ENCODE measurements around the gene GALNT9.

The GALNT9 gene

DNA sequence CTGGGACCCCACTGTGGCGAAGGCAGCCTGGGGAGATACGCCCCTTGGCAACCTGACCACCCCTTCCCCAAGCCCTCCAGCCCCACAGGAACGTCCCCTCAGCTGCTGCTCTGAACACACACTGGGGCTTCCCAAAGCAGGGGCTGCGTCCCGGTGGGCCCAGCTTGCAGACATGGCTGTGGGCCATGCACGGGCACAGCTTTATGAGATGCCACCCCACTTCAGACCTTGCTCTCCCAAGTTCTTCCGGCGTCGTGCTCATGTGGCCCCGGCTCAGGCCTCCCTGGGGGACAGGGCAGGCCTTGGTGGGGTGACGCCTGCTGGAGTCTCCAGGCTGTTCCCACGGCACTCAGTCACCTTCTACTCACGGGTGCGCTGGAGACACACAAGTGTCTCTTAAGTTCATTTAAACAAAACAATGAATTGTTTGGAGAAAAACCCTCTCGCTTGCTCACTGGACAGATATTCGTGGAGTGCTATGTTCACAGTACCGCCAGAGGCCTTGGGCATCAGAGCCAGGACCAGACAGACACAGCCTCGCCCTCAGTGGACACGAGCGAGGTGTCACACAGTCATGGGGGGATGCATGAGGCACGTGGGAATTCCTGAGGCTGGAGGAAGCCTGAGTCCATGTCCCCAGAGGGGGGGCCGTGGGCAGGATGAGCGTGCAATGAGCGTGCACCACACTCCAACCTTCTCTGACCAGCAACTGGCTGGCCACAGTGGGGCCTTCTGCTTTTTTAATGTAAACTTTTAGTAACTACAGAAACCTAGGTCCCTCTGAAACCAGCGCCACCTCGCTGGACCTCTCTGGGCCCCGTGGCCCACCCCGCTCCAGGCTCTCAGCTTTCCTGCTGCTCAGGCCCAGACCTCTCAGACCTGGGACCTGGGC lies 4.3 kb downstream of the GALNT9 start:
- DNase-seq: no peak

DNA sequence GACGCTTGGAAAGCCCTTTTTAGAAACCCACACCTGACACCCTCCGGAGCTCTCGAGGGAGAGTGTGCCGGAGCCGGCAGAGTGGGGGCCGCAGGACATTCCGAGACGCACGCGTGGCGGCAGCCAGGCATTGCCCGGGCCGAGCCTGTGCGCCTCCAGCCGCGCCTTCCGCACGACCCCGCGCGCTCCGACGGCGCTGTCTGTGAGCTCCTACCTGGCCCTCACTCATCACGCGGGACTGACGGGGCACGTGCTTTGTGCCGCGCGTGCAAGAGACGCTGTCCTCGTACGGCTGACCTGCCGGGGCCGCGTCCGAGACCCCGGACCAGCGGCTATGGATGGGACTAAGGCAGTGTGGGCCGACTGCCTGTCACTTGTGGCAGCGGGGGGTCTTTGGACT lies 5.2 kb downstream of the GALNT9 start:
- DNase-seq: no peak

DNA sequence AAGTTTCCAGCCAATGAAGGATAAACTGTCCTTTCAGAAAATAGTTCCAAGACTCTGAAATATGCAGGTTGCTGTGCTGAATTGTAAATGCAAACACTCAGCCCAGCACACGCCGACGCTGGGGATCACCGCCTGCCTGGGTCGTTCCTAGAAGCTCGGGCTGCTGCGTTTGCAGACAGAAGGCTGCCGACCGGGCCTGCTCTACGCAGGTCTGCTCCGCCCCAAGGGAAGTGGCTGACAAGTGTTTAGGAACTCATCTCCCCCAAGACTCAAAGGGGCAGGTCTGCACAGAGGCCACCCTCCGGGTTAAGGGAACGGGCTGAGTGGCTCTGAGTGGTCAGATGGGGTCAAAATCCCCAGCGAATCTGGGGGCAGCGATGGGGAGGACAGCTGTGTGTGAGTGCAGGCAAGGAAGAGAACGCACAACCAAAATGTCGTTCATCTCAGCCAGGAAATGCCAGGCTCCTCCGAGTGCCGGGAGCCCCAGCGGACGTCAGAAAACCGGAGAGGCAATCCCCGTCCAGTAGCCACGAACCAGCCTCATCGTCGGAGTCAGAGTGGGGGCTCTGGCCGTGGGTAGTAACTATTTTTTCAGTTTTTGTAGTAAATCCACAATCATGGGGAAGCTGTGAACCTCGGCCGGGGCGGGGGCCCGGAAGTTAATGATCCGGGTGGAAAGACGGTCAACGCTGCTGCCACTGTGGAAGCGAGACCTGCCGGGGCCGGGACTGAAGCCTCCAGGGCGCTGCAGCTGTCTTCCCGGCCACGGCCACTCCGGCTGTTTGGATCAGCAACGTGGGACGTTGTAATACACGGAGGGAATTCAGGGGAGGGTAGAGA lies 6.0 kb downstream of the GALNT9 start:
- no peak for DNase-seq

DNA sequence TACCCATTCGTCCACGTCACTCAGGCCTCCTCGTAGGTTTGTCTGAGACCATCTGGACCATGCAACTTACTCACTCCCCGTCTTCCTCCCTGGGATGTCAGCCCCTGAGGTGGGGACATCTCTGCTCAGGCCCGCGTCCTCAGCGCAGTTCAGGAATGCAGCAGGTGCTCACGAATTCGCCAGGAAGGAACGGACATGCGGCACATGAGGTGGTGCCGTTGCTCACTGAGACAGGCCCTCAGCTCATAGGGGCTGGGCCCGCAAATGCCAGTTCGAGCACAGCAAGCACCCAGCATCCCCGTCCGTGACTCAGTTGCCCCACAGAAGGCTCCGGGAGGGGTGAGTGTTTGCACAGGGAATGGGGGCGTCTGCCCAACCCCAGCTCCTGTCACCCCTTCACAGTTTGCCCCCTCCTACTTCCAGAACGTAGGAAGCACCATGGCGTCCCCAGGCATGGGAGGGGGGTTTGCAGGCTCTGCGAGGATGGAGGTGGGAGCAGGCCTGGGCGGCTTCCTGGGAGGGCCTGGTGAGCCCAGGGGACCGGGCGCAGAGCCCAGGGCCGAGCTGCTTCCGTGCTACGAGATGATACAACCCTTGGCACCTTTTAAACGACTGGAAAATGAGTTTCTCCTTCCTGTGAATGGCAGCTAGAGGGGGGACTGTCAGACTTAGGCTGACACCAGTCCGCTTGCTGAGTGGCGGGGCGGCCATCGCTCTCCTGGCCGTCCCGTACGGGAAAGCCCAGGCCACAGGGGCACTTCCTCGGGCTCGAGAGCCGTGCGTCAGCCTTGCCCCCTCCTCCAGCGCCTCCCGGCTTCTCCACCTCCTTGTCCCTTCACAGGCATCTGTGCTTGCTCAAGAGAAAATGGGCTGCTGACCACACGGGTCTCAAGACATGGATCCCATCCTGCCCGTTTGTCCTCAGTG lies 6.9 kb downstream of the GALNT9 start:
- no peak for DNase-seq

GRCh38 chr12:132321321-132322118 lies 7.9 kb downstream of the GALNT9 start:
- no peak for DNase-seq

DNA sequence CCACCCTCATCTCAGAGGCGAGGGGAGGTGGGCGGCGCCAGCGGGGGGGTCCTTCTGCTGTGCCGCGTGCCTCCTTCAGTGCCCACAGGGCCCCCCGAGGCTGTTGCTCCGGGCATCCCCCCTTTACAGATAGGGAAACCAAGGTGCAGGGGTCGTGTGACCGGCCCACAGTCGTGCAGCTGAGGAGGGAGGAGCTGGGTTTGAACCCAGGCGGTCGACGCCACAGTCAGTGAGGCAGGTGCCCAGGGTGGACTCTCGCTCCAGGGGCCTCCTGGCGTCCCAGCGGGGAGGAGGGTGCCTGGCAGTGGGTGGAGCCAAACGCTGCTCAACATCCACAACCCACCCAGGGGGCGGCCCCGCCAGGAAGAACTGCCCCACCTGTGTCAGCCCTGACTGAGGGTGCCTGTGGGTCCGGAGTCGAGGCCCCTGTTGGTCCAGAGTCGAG lies 8.6 kb downstream of the GALNT9 start:
- no peak for DNase-seq

- no peak for DNase-seq
These were observed 9.3 kb downstream of the GALNT9 start for GRCh38 chr12:132319991-132320570.

DNA sequence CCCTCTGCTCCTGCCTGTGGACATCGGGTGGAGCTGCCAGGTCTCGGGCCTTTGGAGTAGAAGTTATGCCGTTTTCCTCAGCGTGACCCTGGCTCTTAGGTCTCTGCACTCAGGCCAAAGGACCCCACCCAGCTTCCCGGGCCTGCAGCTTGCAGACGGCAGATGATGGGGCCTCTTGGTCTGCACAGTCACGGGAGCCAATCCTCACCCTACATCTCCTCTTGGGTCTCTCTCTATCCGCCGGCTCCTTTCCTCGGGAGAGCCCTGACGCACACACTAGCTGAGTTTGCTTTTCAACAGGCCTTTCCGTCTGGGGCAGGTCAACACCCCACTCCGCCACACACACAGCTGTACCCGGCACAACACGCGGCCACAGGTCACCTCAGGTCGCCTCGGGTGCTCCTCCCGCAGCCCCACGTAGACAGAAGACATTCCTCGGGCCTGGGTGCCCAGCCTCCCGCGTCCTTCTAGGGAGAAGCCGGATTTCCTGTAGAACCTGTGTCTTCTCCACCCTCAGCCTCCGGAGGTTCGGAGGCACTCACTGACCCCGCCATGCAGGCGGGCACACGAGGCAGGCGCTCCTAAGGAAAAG lies 9.9 kb downstream of the GALNT9 start:
- DNase-seq: no peak

DNA sequence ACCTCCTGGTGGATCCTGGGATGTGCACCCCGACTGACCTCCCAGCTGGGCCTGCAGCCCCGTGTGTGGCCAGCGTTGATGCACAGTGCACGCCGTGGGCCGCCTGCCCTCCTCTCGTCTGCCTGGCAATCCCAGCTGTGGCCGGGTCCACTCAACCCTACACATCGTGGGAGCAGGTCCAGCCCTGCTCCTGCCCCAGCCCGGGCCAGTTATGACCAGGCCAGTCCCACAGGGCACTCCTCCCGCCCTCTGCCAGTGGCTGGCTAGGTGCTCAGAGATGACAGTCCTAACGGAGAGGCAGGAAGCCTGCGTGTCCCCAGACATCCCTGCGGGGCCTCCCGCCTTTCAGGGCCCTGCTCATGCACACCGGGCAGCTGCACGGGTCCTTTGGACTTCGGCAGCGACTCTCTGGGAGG lies 10.8 kb downstream of the GALNT9 start:
- DNase-seq: no peak

DNA sequence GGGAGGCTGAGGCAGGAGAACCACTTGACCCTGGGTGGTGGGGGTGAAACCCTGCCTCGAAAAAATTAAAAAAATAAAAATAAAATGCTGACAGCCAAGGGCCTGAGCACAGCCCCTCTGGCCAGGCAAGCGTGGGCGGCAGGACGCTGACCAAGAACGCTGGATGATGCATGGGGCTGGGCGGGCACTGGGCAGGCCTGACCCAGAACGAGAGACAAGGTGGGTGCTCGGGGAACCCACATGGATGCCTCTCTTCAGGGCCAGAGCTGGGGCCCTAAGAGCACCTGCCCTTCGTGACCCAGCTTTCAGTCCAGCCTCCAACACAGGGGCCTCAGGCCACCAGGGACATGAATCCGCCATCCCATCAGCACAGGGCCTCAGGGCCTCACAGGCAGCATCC lies 11.3 kb downstream of the GALNT9 start:
- DNase-seq: no peak

DNA sequence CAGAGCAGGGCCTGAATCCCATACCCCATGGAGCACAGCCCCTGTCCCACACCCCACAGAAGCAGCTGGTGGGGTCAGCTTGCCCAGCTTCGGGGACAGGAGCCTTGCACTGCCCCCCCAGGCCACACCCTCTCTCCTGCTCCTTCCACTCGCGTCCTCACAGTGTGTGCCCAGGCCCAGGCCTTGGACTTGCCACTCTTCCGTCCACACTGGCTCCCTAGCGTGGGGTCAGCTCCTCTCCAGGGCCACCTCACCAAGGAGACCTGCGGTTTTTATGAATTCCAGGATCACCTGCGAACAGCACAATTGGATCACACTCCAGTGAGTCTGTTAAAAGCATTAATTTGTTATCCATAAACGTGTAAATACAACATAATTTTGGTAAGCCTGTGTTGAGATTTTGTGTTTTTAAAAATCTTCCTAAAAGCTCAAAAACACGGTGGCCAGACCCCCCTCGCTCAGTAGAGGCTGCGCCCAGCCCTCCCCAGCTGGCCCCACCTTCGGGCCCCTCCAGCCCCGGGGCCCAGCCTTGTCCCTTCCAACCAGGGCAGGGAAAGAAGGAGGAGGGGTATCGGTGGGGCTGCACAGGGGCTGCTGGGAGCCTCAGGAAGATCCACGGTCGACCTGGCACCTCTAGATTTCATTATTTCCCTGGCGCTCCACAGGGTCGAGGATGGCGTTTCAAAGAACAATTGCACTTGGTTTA lies 12.0 kb downstream of the GALNT9 start:
- no peak for DNase-seq

GRCh38 chr12:132316497-132317232 lies 12.7 kb downstream of the GALNT9 start:
- no peak for DNase-seq

- DNase-seq: no peak
These were observed 13.4 kb downstream of the GALNT9 start for GRCh38 chr12:132315951-132316350.

DNA sequence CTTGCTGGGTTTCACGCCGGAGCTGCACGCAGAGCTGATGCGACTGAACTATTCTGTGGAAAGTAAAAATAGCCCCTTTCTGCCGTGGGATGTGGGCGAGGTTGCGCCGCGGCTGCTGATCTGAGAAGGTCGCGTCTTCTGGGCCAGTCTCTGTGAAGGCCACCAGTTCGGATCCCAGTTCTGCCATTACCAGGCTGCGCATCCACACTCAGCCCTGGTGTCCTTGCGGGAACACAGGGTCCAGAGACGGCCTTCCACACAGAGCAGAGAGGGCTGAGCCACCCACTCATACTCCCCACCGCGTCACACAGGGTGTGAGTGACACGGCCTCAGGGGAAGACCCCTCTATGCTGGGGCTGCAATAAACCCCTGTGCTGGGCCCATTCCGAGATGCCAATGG lies 13.9 kb downstream of the GALNT9 start:
- DNase-seq: no peak

- no peak for DNase-seq
These were observed 14.7 kb downstream of the GALNT9 start for GRCh38 chr12:132314516-132315233.

GRCh38 chr12:132314035-132314434 lies 15.4 kb downstream of the GALNT9 start:
- no peak for DNase-seq

GRCh38 chr12:132313182-132313581 lies 16.2 kb downstream of the GALNT9 start:
- DNase-seq: no peak

- no peak for DNase-seq
These were observed 16.9 kb downstream of the GALNT9 start for GRCh38 chr12:132312516-132312915.
